GM15510 (cell line): ENCODE measurements around the gene TUBGCP2.

Experiments
- POLR2A ChIP-seq: IDR thresholded peaks from 3 replicates; pipeline ENCODE4 v1.6.1; 2011; ENCODE audit warnings: borderline replicate concordance; ENCODE audit not compliant: insufficient read length; ENCODE audit errors: extremely low read depth

TUBGCP2 gene, protein sequence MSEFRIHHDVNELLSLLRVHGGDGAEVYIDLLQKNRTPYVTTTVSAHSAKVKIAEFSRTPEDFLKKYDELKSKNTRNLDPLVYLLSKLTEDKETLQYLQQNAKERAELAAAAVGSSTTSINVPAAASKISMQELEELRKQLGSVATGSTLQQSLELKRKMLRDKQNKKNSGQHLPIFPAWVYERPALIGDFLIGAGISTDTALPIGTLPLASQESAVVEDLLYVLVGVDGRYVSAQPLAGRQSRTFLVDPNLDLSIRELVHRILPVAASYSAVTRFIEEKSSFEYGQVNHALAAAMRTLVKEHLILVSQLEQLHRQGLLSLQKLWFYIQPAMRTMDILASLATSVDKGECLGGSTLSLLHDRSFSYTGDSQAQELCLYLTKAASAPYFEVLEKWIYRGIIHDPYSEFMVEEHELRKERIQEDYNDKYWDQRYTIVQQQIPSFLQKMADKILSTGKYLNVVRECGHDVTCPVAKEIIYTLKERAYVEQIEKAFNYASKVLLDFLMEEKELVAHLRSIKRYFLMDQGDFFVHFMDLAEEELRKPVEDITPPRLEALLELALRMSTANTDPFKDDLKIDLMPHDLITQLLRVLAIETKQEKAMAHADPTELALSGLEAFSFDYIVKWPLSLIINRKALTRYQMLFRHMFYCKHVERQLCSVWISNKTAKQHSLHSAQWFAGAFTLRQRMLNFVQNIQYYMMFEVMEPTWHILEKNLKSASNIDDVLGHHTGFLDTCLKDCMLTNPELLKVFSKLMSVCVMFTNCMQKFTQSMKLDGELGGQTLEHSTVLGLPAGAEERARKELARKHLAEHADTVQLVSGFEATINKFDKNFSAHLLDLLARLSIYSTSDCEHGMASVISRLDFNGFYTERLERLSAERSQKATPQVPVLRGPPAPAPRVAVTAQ

DNA sequence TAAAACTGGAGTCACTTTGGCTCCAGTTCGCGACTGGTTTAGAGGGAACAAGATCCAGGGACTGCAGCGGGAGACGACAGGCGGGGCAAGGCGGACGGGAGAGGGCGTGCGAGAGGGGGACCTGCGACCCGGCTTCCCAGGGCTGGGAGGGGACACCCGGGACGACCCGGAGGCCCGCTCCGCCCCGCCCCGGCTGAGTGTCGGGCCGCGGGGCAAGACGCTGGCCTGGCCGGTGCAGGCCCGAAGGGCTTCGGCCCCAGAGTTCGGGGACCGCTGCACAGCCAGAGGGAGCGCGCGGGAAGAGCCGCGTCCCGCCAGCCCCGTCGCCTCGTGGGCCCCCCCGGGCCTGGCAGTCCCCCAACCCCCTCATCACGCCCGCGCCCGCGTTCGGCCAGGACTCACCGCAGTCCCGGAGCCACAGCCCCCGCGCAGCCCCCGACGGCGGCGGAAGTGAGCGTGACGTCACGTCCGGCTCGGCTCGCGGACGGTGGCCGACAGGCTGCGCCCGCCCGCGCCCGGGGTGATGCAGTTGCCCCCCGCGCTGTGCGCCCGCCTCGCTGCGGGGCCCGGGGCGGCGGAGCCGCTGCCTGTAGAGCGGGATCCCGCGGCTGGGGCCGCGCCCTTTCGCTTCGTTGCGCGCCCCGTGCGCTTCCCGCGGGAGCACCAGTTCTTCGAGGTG lies at the start of gene TUBGCP2, which contains the start of gene ZNF511:
TSS of gene TUBGCP2 (minus strand) at position 452 of the 679 bp plus-strand sequence. CDS start 5,931 bp downstream, outside the sequence.
TSS of gene ZNF511 (plus strand) at position 494 of the 679 bp plus-strand sequence. CDS start at position 524, 30 bp downstream.
- TF ChIP-seq POLR2A: peak; percentile 78

DNA sequence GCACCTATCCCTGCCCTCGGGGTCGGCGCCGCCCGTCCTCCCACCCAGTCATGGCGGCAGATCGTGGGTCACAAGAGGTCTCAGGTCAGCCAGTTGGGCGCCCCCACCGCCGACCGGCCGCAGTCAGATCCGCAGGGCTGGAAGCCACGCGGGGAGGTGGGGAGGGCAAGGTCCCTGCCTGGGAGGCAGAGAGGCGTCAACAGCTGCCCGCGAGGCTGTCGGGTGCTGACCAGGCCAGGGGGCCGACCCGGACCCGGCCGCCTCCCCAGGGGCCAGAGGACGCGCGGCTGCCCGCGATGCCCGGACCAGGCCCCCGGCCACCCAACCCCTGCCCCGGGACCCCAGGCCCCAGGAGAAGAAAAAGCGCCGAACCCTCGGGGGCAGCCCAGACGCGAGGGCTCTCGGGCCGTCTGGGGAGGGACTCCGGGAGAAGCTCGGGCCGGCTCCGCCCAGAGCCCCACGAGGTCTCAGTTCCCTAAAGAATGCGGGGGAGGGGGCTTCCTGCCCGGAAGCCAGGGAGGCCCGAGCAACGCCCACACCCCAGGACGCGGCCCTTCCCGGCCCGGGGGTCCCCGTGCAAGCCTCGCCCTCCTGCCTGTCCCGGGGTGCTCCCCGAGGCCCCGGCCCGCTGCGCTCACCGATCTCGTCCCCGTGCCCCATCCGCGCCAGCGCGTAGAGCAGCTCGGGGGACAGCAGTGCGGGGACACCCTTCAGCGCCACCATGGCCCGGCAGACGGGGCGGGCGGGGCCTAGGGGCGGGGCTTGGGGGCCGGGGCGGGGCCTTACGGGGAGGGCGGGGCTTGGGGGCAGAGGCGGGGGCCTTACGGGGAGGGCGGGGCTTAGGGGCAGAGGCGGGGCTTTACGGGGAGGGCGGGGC lies 48.9 kb upstream of the TUBGCP2 start, which contains the start of gene FUOM:
TSS of gene FUOM (minus strand) at position 735 of the 877 bp plus-strand sequence. CDS start at position 723, 12 bp downstream.
- TF ChIP-seq POLR2A: peak; percentile 73

DNA sequence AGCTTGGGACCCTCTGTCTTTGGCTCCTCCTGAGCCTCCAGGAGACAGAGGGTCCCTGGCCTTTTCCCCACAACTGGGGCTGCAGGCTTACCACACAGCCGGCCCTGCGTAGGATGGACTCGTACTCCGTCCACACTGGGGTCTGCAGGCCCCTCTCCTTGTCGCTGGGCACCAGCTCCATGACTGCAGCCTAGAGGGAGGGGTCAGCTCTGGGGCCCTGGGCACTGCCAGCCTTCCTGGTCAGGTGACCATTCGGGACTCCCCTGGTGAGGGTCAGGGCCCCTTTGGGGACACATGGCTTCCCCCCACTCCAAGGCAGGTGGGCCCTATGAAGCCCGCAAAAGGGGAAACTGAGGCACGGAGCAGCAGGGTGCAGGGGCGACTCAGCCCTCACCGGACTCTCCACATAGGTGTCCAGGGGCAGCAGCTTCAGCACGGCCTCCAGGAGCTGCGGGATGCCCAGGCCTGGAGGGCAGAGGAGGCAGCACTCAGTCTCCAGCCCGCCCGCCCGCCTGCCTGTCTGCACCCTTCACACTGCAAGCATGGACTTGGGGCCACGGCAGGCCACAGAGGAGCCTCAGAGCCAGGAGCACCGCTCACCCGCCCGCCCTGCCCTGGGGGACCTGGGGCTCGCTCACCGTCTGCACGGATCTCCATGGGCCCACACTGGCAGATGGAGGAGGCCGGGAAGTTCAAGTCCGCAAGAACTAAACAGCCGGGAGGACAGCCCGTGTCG lies 48.0 kb upstream of the TUBGCP2 start:
- no peak for TF ChIP-seq POLR2A

DNA sequence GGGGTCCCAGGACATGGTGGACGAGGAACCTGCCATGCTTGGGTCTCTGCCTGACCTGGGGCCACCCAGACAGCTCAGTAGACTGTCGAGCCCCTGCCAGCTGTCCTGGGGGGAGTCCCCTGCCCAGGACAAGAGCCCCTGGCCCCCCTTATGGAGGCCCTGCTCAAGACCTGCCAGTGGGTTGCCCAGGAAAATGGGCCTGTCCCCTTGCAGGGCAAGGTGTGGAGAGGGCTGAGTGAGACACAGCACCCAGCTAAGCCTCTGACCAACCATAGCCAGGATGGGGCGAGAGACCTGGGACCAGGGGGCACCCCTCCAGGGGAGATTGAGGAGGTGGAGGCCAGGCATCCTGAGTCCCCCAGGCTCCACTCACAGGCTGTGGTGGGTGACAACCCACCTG lies 47.3 kb upstream of the TUBGCP2 start:
- TF ChIP-seq POLR2A: no peak

DNA sequence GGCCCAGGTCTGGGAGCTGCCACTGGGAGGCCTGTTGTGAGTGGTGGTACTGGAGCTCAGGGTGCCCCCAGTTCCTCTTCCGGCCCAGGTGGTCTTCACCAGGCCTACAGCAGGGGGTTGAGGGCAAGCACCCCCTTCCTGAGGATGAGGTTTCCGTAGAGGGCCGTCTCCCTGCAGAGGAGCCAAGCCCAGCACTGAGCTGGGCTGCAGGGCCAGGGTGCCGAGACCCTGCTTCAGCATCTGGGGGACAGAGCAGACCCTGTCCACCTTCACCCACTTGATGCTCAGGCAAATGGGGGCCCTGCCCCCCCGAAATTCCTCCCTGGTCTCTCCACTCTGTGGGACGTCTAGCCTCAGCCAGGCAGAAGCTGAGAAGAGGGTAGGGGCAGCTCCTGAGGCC lies 46.6 kb upstream of the TUBGCP2 start:
- no peak for TF ChIP-seq POLR2A

DNA sequence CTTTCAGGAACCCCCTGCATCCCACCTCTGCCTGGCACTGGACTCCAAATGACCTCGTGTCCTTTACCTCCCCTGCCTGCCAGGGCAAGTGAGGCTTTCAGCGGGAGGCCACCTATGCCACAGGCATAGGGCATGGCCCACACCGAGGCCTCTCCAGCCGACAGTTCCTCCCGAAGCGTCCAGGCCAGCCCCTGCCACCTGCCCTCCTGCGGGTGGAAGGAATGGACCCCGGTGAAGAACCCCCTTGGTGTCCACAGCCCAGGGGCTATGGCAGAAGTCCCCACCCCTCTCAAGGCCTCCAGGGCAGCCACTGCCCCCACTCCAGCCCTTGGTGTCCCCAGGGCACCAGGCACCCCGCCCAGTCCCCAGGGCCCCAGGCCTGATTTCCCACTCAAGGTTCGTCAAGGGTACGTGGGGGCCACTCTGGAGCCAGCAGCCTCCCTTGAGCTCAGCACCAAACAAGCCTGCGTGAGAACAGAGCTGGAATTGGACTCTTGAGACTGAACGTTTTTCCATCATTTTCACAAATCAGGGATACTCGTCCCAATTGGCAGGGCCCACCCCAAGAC lies 46.1 kb upstream of the TUBGCP2 start:
- TF ChIP-seq POLR2A: no peak

DNA sequence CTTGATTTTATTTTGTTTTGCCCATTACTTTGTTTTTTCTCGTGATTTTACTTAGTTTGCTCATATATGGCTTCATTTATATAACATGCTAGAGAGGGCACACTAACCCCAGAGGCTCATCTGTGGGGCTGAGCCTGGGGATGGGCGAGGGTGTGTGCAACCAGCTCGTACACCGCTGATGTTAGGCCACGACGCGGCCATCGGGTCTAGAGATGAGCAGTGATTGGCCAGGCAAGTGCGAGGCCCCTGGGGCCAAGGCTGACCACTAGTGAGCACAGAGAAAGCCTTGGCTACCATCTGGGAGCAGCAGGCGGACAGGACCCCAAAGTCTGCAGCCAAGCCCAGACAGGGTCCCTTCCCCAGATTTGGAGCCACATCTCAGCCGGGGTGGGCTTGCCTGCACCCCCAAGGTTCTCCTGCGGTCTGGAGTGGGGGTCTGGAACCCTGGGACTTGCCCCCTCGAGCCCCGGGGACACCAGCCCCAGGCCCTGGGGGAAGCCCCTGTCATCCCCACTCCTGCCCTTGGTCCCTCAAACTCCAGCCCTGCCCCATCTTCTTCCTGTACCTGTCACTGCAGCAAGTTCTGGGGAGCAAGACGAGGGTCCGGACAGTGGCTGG lies 45.4 kb upstream of the TUBGCP2 start:
- TF ChIP-seq POLR2A: no peak

DNA sequence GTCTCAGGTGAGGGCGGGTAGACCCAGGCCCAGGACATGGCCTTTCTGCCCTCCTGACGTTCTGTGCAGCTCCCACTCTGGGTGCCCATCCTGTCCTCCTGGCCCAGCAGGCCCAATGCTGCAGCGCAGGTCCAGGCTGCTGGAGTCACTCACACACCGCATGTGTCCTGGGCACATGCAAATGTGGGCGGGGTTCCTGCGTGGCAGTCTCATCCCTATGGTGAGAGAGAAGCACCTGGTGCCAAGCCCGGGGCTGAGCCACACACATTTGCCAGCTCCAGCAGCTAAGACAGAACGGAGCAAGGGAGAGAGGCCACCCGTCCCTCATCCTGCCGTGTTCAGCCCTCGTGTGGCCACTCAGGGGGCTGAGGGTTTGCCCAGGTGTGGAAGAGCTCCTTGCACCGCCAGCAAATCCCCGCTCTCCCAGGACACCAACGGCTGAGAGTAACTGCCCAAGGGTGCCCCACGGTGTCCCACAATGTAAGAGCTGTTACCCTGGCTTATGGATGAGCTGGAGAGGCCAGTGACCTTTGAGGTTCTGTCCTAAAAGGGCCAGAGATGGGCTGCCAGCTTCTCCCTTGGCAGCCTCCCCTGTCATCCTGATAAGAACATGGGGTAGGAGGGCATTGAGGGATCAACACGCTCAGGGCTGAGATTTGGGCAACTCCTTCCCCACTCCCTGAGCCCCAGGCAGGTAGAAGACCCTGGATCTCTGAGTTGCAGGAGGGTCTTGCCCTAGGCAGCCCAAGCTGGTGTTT lies 44.7 kb upstream of the TUBGCP2 start:
- TF ChIP-seq POLR2A: no peak

DNA sequence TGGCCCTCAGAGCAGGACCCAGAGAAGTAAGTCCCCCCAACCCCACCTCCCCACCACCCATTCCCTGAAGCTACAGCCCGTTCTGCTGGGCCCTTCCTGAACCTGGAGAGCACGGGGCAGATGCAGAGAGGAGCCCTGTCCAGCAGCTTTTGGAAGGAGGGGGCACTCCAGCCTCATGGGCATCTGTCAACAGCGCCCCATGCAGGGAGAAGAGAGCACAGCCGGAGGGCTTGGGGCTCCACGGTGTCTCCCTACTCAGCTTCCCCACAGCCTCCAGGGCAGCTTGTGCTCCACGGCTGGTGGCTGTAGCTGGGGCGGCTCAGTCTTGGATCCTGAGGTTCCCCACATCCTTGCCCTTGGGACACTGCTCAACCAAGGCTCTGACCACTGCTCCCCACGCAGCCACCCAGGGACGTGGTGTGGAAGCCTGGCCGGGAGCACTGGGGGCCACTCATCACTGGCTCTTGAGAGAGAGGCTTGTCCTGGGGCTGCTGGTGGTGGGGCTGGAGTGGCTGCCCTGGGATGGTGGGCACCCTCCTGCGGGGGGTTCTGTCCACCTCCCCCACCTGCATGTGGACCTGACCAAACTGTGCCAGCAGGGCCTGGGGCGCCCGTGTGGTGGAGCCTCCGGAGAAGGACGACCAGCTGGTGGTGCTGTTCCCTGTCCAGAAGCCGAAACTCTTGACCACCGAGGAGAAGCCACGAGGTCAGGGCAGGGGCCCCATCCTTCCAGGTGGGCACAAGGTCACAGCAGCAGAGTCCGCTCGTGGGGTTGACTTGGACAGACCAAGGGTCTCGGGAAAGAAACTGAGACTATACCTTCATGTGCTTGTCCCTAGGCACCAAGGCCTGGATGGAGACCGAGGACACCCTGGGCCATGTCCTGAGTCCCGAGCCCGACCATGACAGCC lies 43.0 kb upstream of the TUBGCP2 start:
- no peak for TF ChIP-seq POLR2A

DNA sequence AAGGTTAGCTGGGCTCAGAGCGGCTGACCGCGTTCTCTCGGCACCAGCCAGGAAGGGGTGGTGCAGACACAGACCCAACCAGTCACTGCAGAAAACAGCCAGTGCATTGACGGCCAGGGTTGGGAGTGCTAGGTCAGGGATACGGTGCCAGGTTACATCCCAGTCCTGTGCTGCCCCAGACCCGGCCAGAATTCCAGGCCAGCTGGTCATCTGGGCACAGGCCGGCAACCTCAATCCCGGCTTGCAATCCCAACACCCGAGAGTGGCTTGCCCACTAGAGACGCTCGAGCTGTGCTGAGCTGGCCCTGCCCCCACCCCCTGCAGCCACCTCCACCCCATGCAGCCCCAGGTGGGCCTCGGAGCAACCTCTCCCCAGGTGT lies 42.3 kb upstream of the TUBGCP2 start:
- no peak for TF ChIP-seq POLR2A
